Ishikawa (cell line): ENCODE data around the gene SURF6.

ENCODE experiments used
- CEBPB ChIP-seq: IDR thresholded peaks from 2 replicates; pipeline ENCODE4 v1.6.1; 2012
- CREB1 ChIP-seq: IDR thresholded peaks from 2 replicates; pipeline ENCODE4 v1.6.1; 2012; ENCODE audit warnings: low read depth
- EGR1 ChIP-seq: IDR thresholded peaks from 2 replicates; pipeline ENCODE4 v1.6.1; 2012
- EP300 ChIP-seq: IDR thresholded peaks from 2 replicates; pipeline ENCODE4 v1.6.1; 2012; ENCODE audit warnings: borderline replicate concordance
- FOXM1 ChIP-seq: IDR thresholded peaks from 2 replicates; pipeline ENCODE4 v1.6.1; 2012; ENCODE audit warnings: low read depth, borderline replicate concordance
- NFIC ChIP-seq: IDR thresholded peaks from 2 replicates; pipeline ENCODE4 v1.6.1; 2012
- RAD21 ChIP-seq: IDR thresholded peaks from 2 replicates; pipeline ENCODE4 v1.6.1; 2012; ENCODE audit warnings: low read depth
- TAF1 ChIP-seq: IDR thresholded peaks from 2 replicates; pipeline ENCODE4 v1.6.1; 2012; ENCODE audit warnings: low read depth, mild to moderate bottlenecking
- TCF12 ChIP-seq: IDR thresholded peaks from 2 replicates; pipeline ENCODE4 v1.6.1; 2012; ENCODE audit warnings: low read depth
- TEAD4 ChIP-seq: IDR thresholded peaks from 2 replicates; pipeline ENCODE4 v1.6.1; 2012
- YY1 ChIP-seq: IDR thresholded peaks from 2 replicates; pipeline ENCODE4 v1.6.1; 2012; ENCODE audit warnings: low read depth
- ZBTB7A ChIP-seq: IDR thresholded peaks from 2 replicates; pipeline ENCODE4 v1.6.1; 2012; ENCODE audit warnings: low read depth
- TF ChIP-seq, protein P1 (sequence below): IDR thresholded peaks from 2 replicates; pipeline ENCODE4 v1.6.1; 2012
- TF ChIP-seq, protein P2 (sequence below): IDR thresholded peaks from 2 replicates; pipeline ENCODE4 v1.6.1; 2012

SURF6 gene

GRCh38 chr9:133380734-133381133, 44.7 kb upstream of the SURF6 start:
- no peak for TF ChIP-seq TAF1
- no peak for TF ChIP-seq TEAD4
- TF ChIP-seq EGR1 = no peak
- TF ChIP-seq EP300 = no peak
- no peak for TF ChIP-seq NFIC
- TF ChIP-seq ZBTB7A = no peak
- no peak for TF ChIP-seq RAD21
- no peak for TF ChIP-seq FOXM1

- no peak for TF ChIP-seq TCF12
- TF ChIP-seq, protein P1, sequence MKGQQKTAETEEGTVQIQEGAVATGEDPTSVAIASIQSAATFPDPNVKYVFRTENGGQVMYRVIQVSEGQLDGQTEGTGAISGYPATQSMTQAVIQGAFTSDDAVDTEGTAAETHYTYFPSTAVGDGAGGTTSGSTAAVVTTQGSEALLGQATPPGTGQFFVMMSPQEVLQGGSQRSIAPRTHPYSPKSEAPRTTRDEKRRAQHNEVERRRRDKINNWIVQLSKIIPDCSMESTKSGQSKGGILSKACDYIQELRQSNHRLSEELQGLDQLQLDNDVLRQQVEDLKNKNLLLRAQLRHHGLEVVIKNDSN = peak; percentile 51; the same call in 1 of the 2 replicates
These were observed 43.4 kb upstream of the SURF6 start for GRCh38 chr9:133379153-133380086.

- TF ChIP-seq EGR1 (no peak), CEBPB (no peak), TCF12 (no peak), NFIC (peak; percentile 65), RAD21 (no peak)
- TF ChIP-seq, protein P2, sequence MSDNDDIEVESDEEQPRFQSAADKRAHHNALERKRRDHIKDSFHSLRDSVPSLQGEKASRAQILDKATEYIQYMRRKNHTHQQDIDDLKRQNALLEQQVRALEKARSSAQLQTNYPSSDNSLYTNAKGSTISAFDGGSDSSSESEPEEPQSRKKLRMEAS = no peak
- TF ChIP-seq, protein P1 = no peak
These were observed 42.5 kb upstream of the SURF6 start for GRCh38 chr9:133378408-133378962.

GRCh38 chr9:133377721-133378216, 41.8 kb upstream of the SURF6 start:
- no peak for TF ChIP-seq YY1
- TF ChIP-seq NFIC = no peak
- 0 out of 2 replicates have a peak, but pooled peaks have one; percentile 39 for TF ChIP-seq ZBTB7A
- TF ChIP-seq EGR1 = no peak
- TF ChIP-seq, protein P2 = peak; percentile 52
- no peak for TF ChIP-seq EP300

- peak; percentile 80 for TF ChIP-seq TAF1
- TF ChIP-seq EGR1 = no peak
- TF ChIP-seq CEBPB = no peak
- TF ChIP-seq TCF12 = no peak
- TF ChIP-seq, protein P1 = peak; percentile 10; the same call in 1 of the 2 replicates
- TF ChIP-seq ZBTB7A = peak; percentile 78; the same call in 1 of the 2 replicates
- TF ChIP-seq EP300 = 0 out of 2 replicates have a peak, but pooled peaks have one; percentile 9
- no peak for TF ChIP-seq TEAD4
- TF ChIP-seq YY1 = no peak; the same call in none of the 2 replicates
- TF ChIP-seq, protein P2 = peak; percentile 85
These were observed 40.0 kb upstream of the SURF6 start, which contains the start of the genes STKLD1 and SURF4 for GRCh38 chr9:133375724-133376654. TSS of gene STKLD1 (plus strand) at chr9:133376366. CDS start at chr9:133376474, 108 bp downstream. TSS of gene SURF4 (minus strand) at chr9:133376060. CDS start at chr9:133375969, 91 bp downstream.

GRCh38 chr9:133375116-133375723, 39.2 kb upstream of the SURF6 start:
- TF ChIP-seq YY1 = no peak
- TF ChIP-seq ZBTB7A = peak; percentile 88

GRCh38 chr9:133374612-133375115, 38.7 kb upstream of the SURF6 start:
- TF ChIP-seq ZBTB7A (no peak), TCF12 (no peak), EP300 (no peak), FOXM1 (no peak), YY1 (no peak), EGR1 (no peak), CREB1 (no peak), TAF1 (no peak)
